Measurements from ENCODE around the gene ASB13. TPM values are rescaled to one million over a fixed set of nuclear protein-coding genes. Genes with fewer than 3 reads are reported as not detected.

ASB13 gene
- total RNA-seq, 1 experiment from 2014 or later: 25.9 TPM

- Histone ChIP-seq H3K79me2 (ENCODE audit: insufficient read depth, low read length) (no peaks in the 10 kb centered on the region), H3K9me3 (ENCODE audit: control insufficient read depth in 1 of 2, insufficient read depth in 1 of 2, low read depth in 1 of 2, low read length in 2 of 2) (no peaks in the 10 kb centered on the region), H2AFZ (ENCODE audit: low read depth, low read length, poor library complexity, severe bottlenecking) (no peak overlapping the region), H4K20me1 (ENCODE audit: insufficient read depth) (no peaks in the 10 kb centered on the region), H3K4me1 (ENCODE audit: control insufficient read depth in 1 of 2, insufficient read depth in 2 of 2, low read length in 2 of 2) (no peaks in the 10 kb centered on the region), H3K36me3 (ENCODE audit: control insufficient read depth in 1 of 2, insufficient read depth in 2 of 2, low read length in 2 of 2) (peaks cover 4 to 6% of the 10 kb centered on the region in 2 experiments; a peak in 2 of 4 replicates), H3K27ac (ENCODE audit: low read depth, low read length) (no peak overlapping the region), H3K9ac (ENCODE audit: low read length) (no peak overlapping the region), H3K4me2 (ENCODE audit: low read length) (no peak overlapping the region), H3K4me3 (replicated peaks in 1 of 2; ENCODE audit: low read depth in 1 of 2, low read length in 2 of 2) (no peak overlapping the region), H3K9me2 (ENCODE audit: insufficient read depth) (no peaks in the 10 kb centered on the region), H3K27me3 (ENCODE audit: insufficient read depth, low read length) (no peaks in the 10 kb centered on the region)
- ATAC-seq (no peak), DNase-seq (ENCODE audit: low read depth, low spot score) (no peak)
- ChIA-PET RAD21 (ENCODE audit: low non-redundant PET in 1 of 2, low total read pairs in 2 of 2, uncharacterized antibody in 2 of 2, unreplicated experiment in 2 of 2) (no interaction called here), POLR2A (no interaction called here), CTCF (no interaction called here)
- intact Hi-C loops (cut with micrococcal nuclease): no loop called here
- BruUV-seq (replicated peaks): no TSS peak
- TF ChIP-seq CEBPB (IDR thresholded peaks at IDR 0.05; ENCODE audit: low read depth): no peak
- no peak for TF ChIP-seq ELF1 (IDR thresholded peaks at IDR 0.05; ENCODE audit: borderline replicate concordance, low read depth)
- no peak for TF ChIP-seq CBX3 (IDR thresholded peaks at IDR 0.05; ENCODE audit: low read depth)
- no peak for TF ChIP-seq POLR2A (IDR thresholded peaks at IDR 0.05; ENCODE audit: borderline replicate concordance, extremely low read depth, insufficient read depth, insufficient read length)
- no peak for TF ChIP-seq JUND (IDR thresholded peaks at IDR 0.05)
- TF ChIP-seq TCF7L2 (IDR thresholded peaks at IDR 0.05; ENCODE audit: borderline replicate concordance, extremely low read depth, insufficient read depth, insufficient read length): no peak
- no peak for TF ChIP-seq POLR2AphosphoS5 (IDR thresholded peaks at IDR 0.05; ENCODE audit: low read depth, low read length)
- no peak for TF ChIP-seq SRF (IDR thresholded peaks at IDR 0.05; ENCODE audit: low read depth)
Measured at GRCh38 chr10:5645375-5645774, 21.0 kb downstream of the ASB13 start.

GRCh38 chr10:5644930-5645329 is 21.5 kb downstream of the ASB13 start:
- H2AFZ ChIP-seq (ENCODE audit: low read depth, low read length, poor library complexity, severe bottlenecking): no peak overlapping the region
- no peaks in the 10 kb centered on the region for H3K27me3 ChIP-seq (ENCODE audit: insufficient read depth, low read length)
- intact Hi-C loops (cut with micrococcal nuclease): no loop called here
- H3K4me1 ChIP-seq (ENCODE audit: control insufficient read depth in 1 of 2, insufficient read depth in 2 of 2, low read length in 2 of 2): no peaks in the 10 kb centered on the region
- H3K4me2 ChIP-seq (ENCODE audit: low read length): no peak overlapping the region
- CTCF ChIA-PET: no interaction called here
- RAD21 ChIA-PET (ENCODE audit: low non-redundant PET in 1 of 2, low total read pairs in 2 of 2, uncharacterized antibody in 2 of 2, unreplicated experiment in 2 of 2): no interaction called here
- no peak overlapping the region for H3K4me3 ChIP-seq (replicated peaks in 1 of 2; ENCODE audit: low read depth in 1 of 2, low read length in 2 of 2)
- H3K9ac ChIP-seq (ENCODE audit: low read length): no peak overlapping the region
- POLR2A ChIA-PET: no interaction called here
- no peaks in the 10 kb centered on the region for H3K79me2 ChIP-seq (ENCODE audit: insufficient read depth, low read length)
- no peaks in the 10 kb centered on the region for H3K9me3 ChIP-seq (ENCODE audit: control insufficient read depth in 1 of 2, insufficient read depth in 1 of 2, low read depth in 1 of 2, low read length in 2 of 2)
- peaks cover 4 to 6% of the 10 kb centered on the region in 2 experiments; a peak in 2 of 4 replicates for H3K36me3 ChIP-seq (ENCODE audit: control insufficient read depth in 1 of 2, insufficient read depth in 2 of 2, low read length in 2 of 2)
- ATAC-seq (no peak), DNase-seq (ENCODE audit: low read depth, low spot score) (no peak)
- TF ChIP-seq ATF3 (IDR thresholded peaks at IDR 0.05) (no peak), EZH2phosphoT487 (IDR thresholded peaks at IDR 0.05; ENCODE audit: borderline replicate concordance) (no peak), CBX3 (IDR thresholded peaks at IDR 0.05; ENCODE audit: low read depth) (no peak), RAD21 (IDR thresholded peaks at IDR 0.05; ENCODE audit: low read depth) (no peak), MAX (IDR thresholded peaks at IDR 0.05) (no peak), SIN3A (IDR thresholded peaks at IDR 0.05; ENCODE audit: low read depth) (no peak), YY1 (IDR thresholded peaks at IDR 0.05; ENCODE audit: extremely low read depth, insufficient replicate concordance, low read depth, low read length) (no peak), SRF (IDR thresholded peaks at IDR 0.05; ENCODE audit: low read depth) (no peak), EZH2 (IDR thresholded peaks at IDR 0.05) (no peak)
- no peak overlapping the region for H3K27ac ChIP-seq (ENCODE audit: low read depth, low read length)
- no TSS peak for BruUV-seq (replicated peaks)
- H3K9me2 ChIP-seq (ENCODE audit: insufficient read depth): no peaks in the 10 kb centered on the region
- no peaks in the 10 kb centered on the region for H4K20me1 ChIP-seq (ENCODE audit: insufficient read depth)

All from HCT116 (cell line).